ENCODE data around the gene SPATS2.

GRCh38 chr12:49527361-49528130 is 160.3 kb downstream of the SPATS2 start:
- TF ChIP-seq CTCF (conservative IDR thresholded peaks at IDR 0.05) (no peak), ZFX (IDR thresholded peaks at IDR 0.05) (no peak)

Data from C4-2B (cell line).